Keratinocyte (primary cell): ENCODE measurements around the gene RAB11FIP3.

Source experiments
- CTCF ChIP-seq, 3 experiments: IDR thresholded peaks in 1 of 3; conservative IDR thresholded peaks in 1 of 3; optimal IDR thresholded peaks in 1 of 3; 2 replicates in 2 of 3; 3 replicates in 1 of 3; pipeline versions ENCODE3 to v1.5.1; 2011; ENCODE audit warnings: low read length in 3 of 3, mild to moderate bottlenecking in 3 of 3, moderate library complexity in 2 of 3, control low read depth in 1 of 3, inconsistent platforms in 1 of 3; ENCODE audit not compliant: insufficient read depth in 2 of 3; ENCODE audit errors: extremely low read depth in 1 of 3
- EZH2 ChIP-seq: IDR thresholded peaks from one replicate; pipeline ENCODE4 v1.6.1; 2012; ENCODE audit warnings: inconsistent platforms, mild to moderate bottlenecking, low read length, moderate library complexity

GRCh38 chr16:396199-396598, 29.2 kb upstream of the RAB11FIP3 start:
- no peak for TF ChIP-seq EZH2
- TF ChIP-seq CTCF (optimal IDR thresholded peaks at IDR 0.05 in 1 of 3, IDR thresholded peaks at IDR 0.05 in 1 of 3, conservative IDR thresholded peaks at IDR 0.05 in 1 of 3; ENCODE audit: extremely low read depth in 1 of 3, insufficient read depth in 2 of 3, low read length in 3 of 3), result no peak
